GM12873 (cell line): Measurements from ENCODE around the gene ZNF697.
A peak's percentile ranks its signal among the peaks of the same experiment; 100 is the strongest.

Experiments
- TF ChIP-seq, protein P1 (sequence below): IDR thresholded peaks from 2 replicates; pipeline ENCODE4 v1.5.1; 2012; ENCODE audit warnings: low read depth, mild to moderate bottlenecking, moderate library complexity, low read length, control low read depth; ENCODE audit not compliant: insufficient read depth; ENCODE audit errors: missing control alignments

Gene ZNF697

DNA sequence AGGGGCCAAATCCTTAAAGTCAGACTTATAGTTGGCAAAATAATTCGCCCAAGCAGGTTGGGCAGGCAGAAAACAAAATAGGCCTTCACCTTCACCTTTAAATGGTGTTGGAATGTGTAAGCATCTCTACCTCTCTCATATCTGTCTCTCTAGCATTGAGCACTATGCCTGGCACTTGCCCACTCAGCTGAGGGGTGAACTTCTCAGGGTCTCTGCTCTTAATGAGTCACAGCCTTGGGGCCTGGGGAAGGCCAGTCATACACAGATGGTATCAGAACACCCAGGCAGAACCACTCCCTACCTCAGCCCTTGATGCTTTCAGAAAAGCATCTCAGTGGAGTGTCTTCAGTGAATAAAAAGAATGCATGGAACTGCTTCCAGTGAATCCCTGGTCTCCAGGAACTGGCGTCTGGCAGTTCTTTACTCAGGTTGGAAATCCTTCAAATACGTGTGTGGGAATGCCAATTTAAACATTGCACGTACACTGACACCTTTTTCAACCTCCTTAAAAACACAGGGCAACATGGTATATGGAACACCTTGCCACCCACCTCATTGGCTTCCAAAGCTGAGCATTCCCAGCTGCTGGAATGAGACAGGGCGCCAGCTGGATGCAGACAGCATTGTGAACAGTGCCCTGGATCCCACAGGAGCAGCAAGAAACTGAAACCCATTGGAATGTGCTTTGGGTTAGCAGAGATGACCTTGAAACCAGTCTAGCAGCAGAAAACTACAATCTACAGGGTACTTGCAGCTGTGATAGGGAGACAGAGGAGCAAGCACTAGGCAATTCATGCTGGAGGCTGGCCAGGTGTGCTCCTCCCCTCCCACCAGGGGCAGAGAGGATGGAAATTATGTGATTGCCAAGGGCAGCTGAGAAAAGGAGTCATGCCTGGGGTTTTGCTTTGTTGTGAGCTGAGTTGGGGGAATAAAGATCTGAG lies 30.0 kb downstream of the ZNF697 start:
- TF ChIP-seq, protein P1, sequence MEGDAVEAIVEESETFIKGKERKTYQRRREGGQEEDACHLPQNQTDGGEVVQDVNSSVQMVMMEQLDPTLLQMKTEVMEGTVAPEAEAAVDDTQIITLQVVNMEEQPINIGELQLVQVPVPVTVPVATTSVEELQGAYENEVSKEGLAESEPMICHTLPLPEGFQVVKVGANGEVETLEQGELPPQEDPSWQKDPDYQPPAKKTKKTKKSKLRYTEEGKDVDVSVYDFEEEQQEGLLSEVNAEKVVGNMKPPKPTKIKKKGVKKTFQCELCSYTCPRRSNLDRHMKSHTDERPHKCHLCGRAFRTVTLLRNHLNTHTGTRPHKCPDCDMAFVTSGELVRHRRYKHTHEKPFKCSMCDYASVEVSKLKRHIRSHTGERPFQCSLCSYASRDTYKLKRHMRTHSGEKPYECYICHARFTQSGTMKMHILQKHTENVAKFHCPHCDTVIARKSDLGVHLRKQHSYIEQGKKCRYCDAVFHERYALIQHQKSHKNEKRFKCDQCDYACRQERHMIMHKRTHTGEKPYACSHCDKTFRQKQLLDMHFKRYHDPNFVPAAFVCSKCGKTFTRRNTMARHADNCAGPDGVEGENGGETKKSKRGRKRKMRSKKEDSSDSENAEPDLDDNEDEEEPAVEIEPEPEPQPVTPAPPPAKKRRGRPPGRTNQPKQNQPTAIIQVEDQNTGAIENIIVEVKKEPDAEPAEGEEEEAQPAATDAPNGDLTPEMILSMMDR = no peak

GRCh38 chr1:119613769-119614720 lies 34.0 kb downstream of the ZNF697 start:
- TF ChIP-seq, protein P1 = peak; percentile 73

- TF ChIP-seq, protein P1 = peak; percentile 94
Observed at GRCh38 chr1:119611701-119612113, 36.4 kb downstream of the ZNF697 start.

DNA sequence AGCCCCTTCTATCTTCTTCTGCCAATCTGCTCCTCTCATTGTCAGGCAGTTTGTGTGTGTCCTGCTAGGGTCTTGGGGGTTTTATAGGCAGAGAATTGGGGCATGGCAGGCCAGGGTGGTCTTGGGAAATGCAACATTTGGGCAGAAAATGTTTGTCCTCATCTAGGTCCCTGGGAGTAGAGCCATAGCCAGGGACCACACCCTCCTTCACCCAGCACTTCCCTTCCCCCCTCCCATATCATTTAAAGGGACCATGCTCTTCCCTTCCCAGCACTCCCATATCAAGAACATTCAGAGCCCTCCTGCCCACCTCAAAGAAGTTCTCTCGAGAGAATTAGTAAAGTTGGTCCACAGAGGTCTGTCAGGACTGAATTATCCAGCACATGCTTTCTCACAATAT lies 41.7 kb downstream of the ZNF697 start:
- TF ChIP-seq, protein P1 = no peak

DNA sequence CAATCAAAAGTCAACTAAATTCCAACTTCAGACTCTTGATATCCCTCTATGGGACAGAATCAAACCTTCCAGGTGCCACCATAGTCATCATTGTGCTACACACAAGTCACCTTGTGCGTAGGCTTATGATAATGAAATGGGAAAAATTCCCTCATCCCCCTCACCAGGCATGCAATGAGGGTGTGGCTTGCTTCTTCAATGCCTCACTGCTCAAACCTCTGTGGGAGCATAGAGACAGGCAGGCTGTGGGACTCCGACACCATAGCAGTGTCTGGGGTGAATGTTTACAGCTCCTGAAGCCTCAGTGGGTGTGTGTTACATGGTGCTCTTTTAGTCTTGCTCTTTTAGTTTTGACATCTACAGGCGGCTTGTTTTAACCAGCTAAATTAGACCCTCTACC lies 42.4 kb downstream of the ZNF697 start:
- TF ChIP-seq, protein P1 = no peak

DNA sequence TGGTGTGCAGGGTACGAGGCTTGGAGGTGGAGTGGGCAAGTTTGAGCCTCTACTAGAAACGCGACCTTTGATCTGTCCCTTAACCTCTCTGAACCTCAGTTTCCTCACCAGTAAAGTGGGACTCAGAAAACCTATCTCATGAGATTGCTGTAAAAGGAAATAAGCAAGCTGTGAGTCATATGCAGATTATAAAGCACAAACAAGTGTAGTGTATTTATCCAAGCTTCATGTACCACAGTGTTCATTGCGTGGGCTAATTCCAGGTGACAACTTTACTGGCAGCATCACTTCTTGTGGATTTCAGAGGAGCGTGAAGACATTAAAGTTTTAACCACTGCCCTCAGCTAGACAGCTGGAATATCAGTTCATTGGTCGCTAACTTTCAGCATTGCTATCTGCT lies 44.4 kb downstream of the ZNF697 start:
- TF ChIP-seq, protein P1 = no peak

DNA sequence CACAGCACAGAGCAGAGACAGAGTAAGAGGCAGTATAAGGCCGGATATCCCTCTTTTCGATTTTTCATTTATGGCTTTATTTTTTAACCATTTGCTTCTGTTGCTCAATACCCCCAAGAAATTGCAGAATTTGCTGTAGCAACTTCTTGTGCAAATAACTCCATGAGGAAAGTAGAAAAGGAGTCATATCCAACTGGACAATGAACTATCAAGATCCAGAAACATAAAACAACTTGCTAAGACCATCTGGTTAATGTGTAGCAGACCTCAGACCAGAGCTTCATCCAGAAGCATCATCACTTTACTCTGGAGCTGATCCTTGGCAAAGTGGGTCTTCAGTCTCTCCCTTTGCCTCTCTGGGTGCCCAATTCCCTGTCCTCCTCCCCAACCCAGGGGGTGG lies 45.9 kb downstream of the ZNF697 start:
- TF ChIP-seq, protein P1 = no peak
